ENCODE measurements around the gene HIGD1A.

The HIGD1A gene

DNA sequence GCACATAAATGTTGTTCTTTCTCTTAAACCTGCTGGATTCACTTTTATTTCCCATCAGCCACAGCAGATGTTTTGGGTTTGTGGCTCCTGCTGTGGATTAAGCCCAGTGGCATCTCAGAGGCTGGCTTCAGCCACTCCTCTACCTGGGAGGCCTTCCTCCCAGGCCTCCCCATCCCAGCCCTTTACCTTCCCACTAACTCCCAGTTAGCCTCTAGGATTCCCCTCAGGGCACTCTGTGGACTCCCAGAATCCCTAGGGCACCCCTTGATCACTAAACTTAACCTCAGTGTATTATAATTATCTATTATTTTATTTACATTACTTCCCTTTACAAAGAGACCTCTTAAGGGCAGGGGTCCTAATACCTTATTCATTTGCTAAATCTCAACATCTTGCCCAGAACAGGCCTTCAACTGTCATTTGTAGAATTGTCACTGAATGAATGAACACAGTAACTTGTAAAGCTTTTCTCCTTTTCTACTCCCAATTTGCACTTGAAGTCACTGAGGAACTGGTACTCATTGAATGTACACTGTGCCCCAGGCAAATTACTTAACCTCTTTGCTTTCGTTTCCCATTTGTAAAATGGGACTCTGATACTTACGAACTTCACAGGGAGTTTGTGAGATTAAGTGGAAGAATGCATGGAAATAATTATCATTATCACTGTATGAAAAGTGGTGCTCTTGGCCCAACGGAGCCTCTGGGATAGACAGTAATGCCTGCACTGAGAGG is 39.6 kb downstream of the HIGD1A start:
- Histone ChIP-seq H3K27ac (ENCODE audit: low read length) (no peak overlapping the region), H3K9me3 (replicated peaks; ENCODE audit: insufficient read depth, low read length) (no peaks in the 10 kb centered on the region), H3K9ac (ENCODE audit: low read length) (no peak overlapping the region), H3F3A (ENCODE audit: insufficient read depth, low read length) (no peaks in the 10 kb centered on the region), H3K9me2 (replicated peaks; ENCODE audit: insufficient read depth, low read length) (no peaks in the 10 kb centered on the region), H3K4me3 (ENCODE audit: low read length) (no peak overlapping the region), H3K4me1 (ENCODE audit: low read length) (no peaks in the 10 kb centered on the region), H3K4me2 (ENCODE audit: low read depth, low read length) (no peak overlapping the region), H3K27me3 (replicated peaks; ENCODE audit: insufficient read depth, low read length) (no peaks in the 10 kb centered on the region), H3K36me3 (replicated peaks; ENCODE audit: insufficient read depth, low read length) (no peaks in the 10 kb centered on the region), H2AFZ (ENCODE audit: low read length) (no peak overlapping the region), H4K20me1 (ENCODE audit: insufficient read depth, low read length) (no peaks in the 10 kb centered on the region), H3K79me2 (ENCODE audit: low read length) (no peaks in the 10 kb centered on the region)
- DNase-seq, result no peak
- TF ChIP-seq EZH2phosphoT487 (IDR thresholded peaks at IDR 0.05; ENCODE audit: low read length) (no peak), EZH2 (optimal IDR thresholded peaks at IDR 0.05; ENCODE audit: low read depth, low read length) (no peak)
- TF ChIP-seq, protein P1, sequence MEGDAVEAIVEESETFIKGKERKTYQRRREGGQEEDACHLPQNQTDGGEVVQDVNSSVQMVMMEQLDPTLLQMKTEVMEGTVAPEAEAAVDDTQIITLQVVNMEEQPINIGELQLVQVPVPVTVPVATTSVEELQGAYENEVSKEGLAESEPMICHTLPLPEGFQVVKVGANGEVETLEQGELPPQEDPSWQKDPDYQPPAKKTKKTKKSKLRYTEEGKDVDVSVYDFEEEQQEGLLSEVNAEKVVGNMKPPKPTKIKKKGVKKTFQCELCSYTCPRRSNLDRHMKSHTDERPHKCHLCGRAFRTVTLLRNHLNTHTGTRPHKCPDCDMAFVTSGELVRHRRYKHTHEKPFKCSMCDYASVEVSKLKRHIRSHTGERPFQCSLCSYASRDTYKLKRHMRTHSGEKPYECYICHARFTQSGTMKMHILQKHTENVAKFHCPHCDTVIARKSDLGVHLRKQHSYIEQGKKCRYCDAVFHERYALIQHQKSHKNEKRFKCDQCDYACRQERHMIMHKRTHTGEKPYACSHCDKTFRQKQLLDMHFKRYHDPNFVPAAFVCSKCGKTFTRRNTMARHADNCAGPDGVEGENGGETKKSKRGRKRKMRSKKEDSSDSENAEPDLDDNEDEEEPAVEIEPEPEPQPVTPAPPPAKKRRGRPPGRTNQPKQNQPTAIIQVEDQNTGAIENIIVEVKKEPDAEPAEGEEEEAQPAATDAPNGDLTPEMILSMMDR (IDR thresholded peaks at IDR 0.05; ENCODE audit: low read length), result no peak

- no peak overlapping the region for H3K9ac ChIP-seq (ENCODE audit: low read length)
- no peaks in the 10 kb centered on the region for H3K9me3 ChIP-seq (replicated peaks; ENCODE audit: insufficient read depth, low read length)
- no peak overlapping the region for H2AFZ ChIP-seq (ENCODE audit: low read length)
- H3K4me3 ChIP-seq (ENCODE audit: low read length), result no peak overlapping the region
- TF ChIP-seq EZH2phosphoT487 (IDR thresholded peaks at IDR 0.05; ENCODE audit: low read length) (no peak), EZH2 (optimal IDR thresholded peaks at IDR 0.05; ENCODE audit: low read depth, low read length) (no peak)
- TF ChIP-seq, protein P1 (IDR thresholded peaks at IDR 0.05; ENCODE audit: low read length), result no peak
- H3K36me3 ChIP-seq (replicated peaks; ENCODE audit: insufficient read depth, low read length), result no peaks in the 10 kb centered on the region
- no peaks in the 10 kb centered on the region for H3K9me2 ChIP-seq (replicated peaks; ENCODE audit: insufficient read depth, low read length)
- H3F3A ChIP-seq (ENCODE audit: insufficient read depth, low read length), result no peaks in the 10 kb centered on the region
- no peaks in the 10 kb centered on the region for H3K27me3 ChIP-seq (replicated peaks; ENCODE audit: insufficient read depth, low read length)
- no peak for DNase-seq
- no peak overlapping the region for H3K27ac ChIP-seq (ENCODE audit: low read length)
- H3K4me2 ChIP-seq (ENCODE audit: low read depth, low read length), result no peak overlapping the region
- no peaks in the 10 kb centered on the region for H3K4me1 ChIP-seq (ENCODE audit: low read length)
- no peaks in the 10 kb centered on the region for H4K20me1 ChIP-seq (ENCODE audit: insufficient read depth, low read length)
- no peaks in the 10 kb centered on the region for H3K79me2 ChIP-seq (ENCODE audit: low read length)
These were observed 40.2 kb downstream of the HIGD1A start for GRCh38 chr3:42764115-42764514.

DNA sequence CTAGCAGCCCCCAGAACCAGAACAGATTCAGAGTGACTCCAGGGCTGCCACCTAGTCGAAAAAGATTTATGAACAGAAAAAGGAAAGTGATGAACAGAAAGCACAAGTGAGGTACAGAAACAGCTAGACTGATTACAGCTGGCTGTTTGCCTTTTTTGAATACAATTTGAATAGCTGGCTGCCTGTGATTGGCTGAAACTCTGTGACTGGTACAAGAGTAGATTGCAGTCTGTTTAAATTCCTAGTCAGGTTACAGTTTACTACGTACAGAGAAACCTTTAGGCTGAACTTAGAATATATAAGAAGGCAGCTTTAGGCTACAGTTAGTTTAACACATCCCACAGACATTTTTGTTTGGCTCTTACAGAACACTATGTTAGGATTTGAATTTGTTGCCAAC is 41.3 kb downstream of the HIGD1A start:
- Histone ChIP-seq H3K4me1 (ENCODE audit: low read length) (no peaks in the 10 kb centered on the region), H3K27ac (ENCODE audit: low read length) (no peak overlapping the region), H3K27me3 (replicated peaks; ENCODE audit: insufficient read depth, low read length) (no peaks in the 10 kb centered on the region), H3K9me2 (replicated peaks; ENCODE audit: insufficient read depth, low read length) (no peaks in the 10 kb centered on the region), H3K79me2 (ENCODE audit: low read length) (no peaks in the 10 kb centered on the region), H3K36me3 (replicated peaks; ENCODE audit: insufficient read depth, low read length) (no peaks in the 10 kb centered on the region), H3K4me2 (ENCODE audit: low read depth, low read length) (no peak overlapping the region), H3K9ac (ENCODE audit: low read length) (no peak overlapping the region), H3K4me3 (ENCODE audit: low read length) (no peak overlapping the region), H4K20me1 (ENCODE audit: insufficient read depth, low read length) (no peaks in the 10 kb centered on the region), H2AFZ (ENCODE audit: low read length) (no peak overlapping the region), H3K9me3 (replicated peaks; ENCODE audit: insufficient read depth, low read length) (no peaks in the 10 kb centered on the region), H3F3A (ENCODE audit: insufficient read depth, low read length) (no peaks in the 10 kb centered on the region)
- DNase-seq, result no peak
- no peak for TF ChIP-seq EZH2phosphoT487 (IDR thresholded peaks at IDR 0.05; ENCODE audit: low read length)
- TF ChIP-seq EZH2 (optimal IDR thresholded peaks at IDR 0.05; ENCODE audit: low read depth, low read length), result no peak
- TF ChIP-seq, protein P1 (IDR thresholded peaks at IDR 0.05; ENCODE audit: low read length), result no peak

Data from MM.1S (cell line).